Measurements from ENCODE around the gene ZFYVE9. TPM values are rescaled to one million over a fixed set of nuclear protein-coding genes. Genes with fewer than 3 reads are reported as not detected.
"Not testable (repeated sequence)": the region's sequence is repeated elsewhere in the genome, so short reads cannot be mapped to it uniquely, and the experiment has no call there.

ZFYVE9 gene
- polyA plus RNA-seq, 1 experiment: 20.7 TPM

DNA sequence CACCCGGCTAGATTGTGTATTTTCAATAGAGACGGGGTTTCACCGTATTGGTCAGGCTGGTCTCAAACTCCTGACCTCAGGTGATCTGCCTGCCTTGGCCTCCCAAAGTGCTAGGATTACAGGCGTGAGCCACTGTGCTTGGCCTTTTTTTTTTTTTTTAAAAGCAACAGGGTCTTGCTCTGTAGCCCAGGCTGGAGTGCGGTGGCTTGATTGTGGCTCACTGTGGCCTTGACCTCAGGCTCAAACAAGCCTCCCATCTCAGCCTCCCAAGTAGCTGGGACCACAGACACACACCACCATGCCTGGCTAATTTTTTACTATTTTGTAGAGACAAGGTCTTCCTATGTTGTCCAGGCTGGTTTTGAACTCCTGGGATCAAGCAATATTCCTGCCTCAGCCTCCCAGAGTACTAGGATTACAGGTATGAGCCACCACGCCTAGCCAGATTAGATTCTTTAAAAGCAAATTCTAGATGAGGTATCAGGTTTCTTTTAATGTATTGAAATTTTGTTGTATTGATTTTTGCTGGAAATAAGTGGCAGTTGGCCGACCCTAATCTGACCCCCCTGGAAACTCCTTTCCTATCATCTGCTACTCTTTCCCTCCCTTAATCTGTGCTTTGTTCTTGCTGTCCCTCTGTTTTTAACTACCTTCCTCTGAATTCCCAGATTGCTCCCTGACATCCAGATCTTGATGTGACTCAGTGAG lies 26.6 kb downstream of the ZFYVE9 start:
- TF ChIP-seq, protein P1, sequence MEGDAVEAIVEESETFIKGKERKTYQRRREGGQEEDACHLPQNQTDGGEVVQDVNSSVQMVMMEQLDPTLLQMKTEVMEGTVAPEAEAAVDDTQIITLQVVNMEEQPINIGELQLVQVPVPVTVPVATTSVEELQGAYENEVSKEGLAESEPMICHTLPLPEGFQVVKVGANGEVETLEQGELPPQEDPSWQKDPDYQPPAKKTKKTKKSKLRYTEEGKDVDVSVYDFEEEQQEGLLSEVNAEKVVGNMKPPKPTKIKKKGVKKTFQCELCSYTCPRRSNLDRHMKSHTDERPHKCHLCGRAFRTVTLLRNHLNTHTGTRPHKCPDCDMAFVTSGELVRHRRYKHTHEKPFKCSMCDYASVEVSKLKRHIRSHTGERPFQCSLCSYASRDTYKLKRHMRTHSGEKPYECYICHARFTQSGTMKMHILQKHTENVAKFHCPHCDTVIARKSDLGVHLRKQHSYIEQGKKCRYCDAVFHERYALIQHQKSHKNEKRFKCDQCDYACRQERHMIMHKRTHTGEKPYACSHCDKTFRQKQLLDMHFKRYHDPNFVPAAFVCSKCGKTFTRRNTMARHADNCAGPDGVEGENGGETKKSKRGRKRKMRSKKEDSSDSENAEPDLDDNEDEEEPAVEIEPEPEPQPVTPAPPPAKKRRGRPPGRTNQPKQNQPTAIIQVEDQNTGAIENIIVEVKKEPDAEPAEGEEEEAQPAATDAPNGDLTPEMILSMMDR (IDR thresholded peaks at IDR 0.05; ENCODE audit: low read depth, low read length): no peak
- POLR2A ChIA-PET: no interaction called here
- no peaks in the 10 kb centered on the region for H3K27me3 ChIP-seq (ENCODE audit: control insufficient read depth, insufficient read depth, low read length)
- no peaks in the 10 kb centered on the region for H3K9me3 ChIP-seq (ENCODE audit: control insufficient read depth, insufficient read depth, low read length)
- no peak overlapping the region for H3K4me3 ChIP-seq (ENCODE audit: low read depth, low read length)
- CTCF ChIA-PET: no interaction called here
- DNase-seq (ENCODE audit: low read depth, low spot score): no peak
- no peak overlapping the region for H3K27ac ChIP-seq (ENCODE audit: low read depth, low read length)

DNA sequence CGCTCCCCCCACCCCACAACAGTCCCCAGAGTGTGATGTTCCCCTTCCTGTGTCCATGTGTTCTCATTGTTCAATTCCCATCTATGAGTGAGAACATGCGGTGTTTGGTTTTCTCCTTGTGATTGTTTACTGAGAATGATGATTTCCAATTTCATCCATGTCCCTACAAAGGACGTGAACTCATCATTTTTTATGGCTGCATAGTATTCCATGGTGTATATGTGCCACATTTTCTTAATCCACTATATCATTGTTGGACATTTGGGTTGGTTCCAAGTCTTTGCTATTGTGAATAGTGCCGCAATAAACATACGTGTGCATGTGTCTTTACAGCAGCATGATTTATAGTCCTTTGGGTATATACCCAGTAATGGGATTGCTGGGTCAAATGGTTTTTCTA lies 29.3 kb downstream of the ZFYVE9 start:
- POLR2A ChIA-PET; H3K9me3 ChIP-seq (ENCODE audit: control insufficient read depth, insufficient read depth, low read length); H3K27ac ChIP-seq (ENCODE audit: low read depth, low read length): not testable (repeated sequence)

DNA sequence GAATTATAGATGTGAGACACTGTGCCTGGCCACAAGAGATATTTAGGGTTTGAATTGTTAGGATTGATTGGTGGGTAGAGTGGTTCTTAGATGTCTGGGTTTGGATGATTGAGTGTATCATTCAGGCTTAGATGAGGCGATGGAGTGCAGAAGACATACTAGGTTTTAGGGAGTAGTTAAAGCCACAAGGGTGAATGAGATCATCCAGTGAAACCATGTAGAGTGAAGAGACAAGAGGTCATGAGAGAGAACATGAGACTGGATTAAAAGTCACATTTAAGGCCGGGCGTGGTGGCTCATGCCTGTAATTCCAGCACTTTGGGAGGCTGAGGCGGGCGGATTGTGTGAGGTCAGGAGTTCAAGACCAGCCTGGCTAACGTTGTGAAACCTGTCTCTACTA lies 37.2 kb downstream of the ZFYVE9 start:
- Histone ChIP-seq H3K9me3 (ENCODE audit: control insufficient read depth, insufficient read depth, low read length) (no peaks in the 10 kb centered on the region; the same call in 1 of the 2 replicates), H3K27me3 (ENCODE audit: control insufficient read depth, insufficient read depth, low read length) (no peaks in the 10 kb centered on the region), H3K4me3 (ENCODE audit: low read depth, low read length) (no peak overlapping the region), H3K27ac (ENCODE audit: low read depth, low read length) (no peak overlapping the region)
- ChIA-PET POLR2A (no interaction called here), CTCF (no interaction called here)
- TF ChIP-seq, protein P1 (IDR thresholded peaks at IDR 0.05; ENCODE audit: low read depth, low read length): no peak
- no peak for DNase-seq (ENCODE audit: low read depth, low spot score)

More for the DNA sequence above, 29.3 kb downstream of the ZFYVE9 start:
- H3K27me3 ChIP-seq (ENCODE audit: control insufficient read depth, insufficient read depth, low read length); DNase-seq (ENCODE audit: low read depth, low spot score); CTCF ChIA-PET; H3K4me3 ChIP-seq (ENCODE audit: low read depth, low read length): not testable (repeated sequence)

DNA sequence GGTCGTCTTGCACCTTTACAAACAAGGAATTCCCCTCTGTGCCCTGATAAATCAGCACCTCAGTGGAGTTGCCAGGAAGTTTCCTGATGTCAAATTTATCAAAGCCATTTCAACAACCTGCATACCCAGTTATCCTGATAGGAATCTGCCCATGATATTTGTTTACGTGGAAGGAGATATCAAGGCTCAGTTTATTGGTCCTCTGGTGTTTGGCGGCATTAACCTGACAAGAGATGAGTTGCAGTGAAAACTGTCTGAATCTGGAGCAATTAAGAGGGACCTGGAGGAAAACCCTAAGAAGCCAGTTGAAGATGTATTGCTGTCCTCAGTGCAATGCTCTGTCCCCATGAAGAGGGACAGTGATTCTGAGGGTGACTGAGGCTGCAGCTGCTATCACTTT lies 38.3 kb downstream of the ZFYVE9 start:
- Histone ChIP-seq H3K9me3 (ENCODE audit: control insufficient read depth, insufficient read depth, low read length) (no peaks in the 10 kb centered on the region; the same call in 1 of the 2 replicates), H3K27me3 (ENCODE audit: control insufficient read depth, insufficient read depth, low read length) (no peaks in the 10 kb centered on the region), H3K27ac (ENCODE audit: low read depth, low read length) (no peak overlapping the region), H3K4me3 (ENCODE audit: low read depth, low read length) (no peak overlapping the region)
- no peak for DNase-seq (ENCODE audit: low read depth, low spot score)
- TF ChIP-seq, protein P1 (IDR thresholded peaks at IDR 0.05; ENCODE audit: low read depth, low read length): no peak
- POLR2A ChIA-PET: no interaction called here
- CTCF ChIA-PET: no interaction called here

DNA sequence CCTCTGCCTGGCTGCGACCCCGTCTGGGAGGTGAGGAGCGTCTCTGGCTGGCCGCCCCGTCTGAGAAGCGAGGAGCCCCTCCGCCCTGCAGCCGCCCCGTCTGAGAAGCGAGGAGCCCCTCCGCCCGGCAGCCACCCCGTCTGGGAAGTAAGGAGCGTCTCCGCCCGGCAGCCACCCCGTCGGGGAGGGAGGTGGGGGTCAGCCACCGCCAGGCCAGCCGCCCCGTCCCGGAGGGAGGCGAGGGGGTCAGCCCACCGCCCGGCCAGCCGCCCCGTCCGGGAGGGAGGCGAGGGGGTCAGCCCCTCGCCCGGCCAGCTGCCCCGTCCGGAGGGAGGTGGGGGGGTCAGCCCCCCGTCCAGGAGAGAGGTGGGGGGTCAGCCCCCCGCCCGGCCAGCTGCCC lies 39.9 kb downstream of the ZFYVE9 start:
- CTCF ChIA-PET; H3K4me3 ChIP-seq (ENCODE audit: low read depth, low read length); POLR2A ChIA-PET; H3K27me3 ChIP-seq (ENCODE audit: control insufficient read depth, insufficient read depth, low read length); DNase-seq (ENCODE audit: low read depth, low spot score); H3K27ac ChIP-seq (ENCODE audit: low read depth, low read length); H3K9me3 ChIP-seq (ENCODE audit: control insufficient read depth, insufficient read depth, low read length): not testable (repeated sequence)

DNA sequence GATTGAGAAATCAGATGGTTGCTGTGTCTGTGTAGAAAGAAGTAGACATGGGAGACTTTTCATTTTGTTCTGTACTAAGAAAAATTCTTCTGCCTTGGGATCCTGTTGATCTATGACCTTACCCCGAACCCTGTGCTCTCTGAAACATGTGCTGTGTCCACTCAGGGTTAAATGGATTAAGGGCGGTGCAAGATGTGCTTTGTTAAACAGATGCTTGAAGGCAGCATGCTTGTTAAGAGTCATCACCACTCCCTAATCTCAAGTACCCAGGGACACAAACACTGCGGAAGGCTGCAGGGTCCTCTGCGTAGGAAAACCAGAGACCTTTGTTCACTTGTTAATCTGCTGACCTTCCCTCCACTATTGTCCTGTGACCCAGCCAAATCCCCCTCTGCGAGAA lies 40.4 kb downstream of the ZFYVE9 start:
- H3K9me3 ChIP-seq (ENCODE audit: control insufficient read depth, insufficient read depth, low read length); DNase-seq (ENCODE audit: low read depth, low spot score); H3K27ac ChIP-seq (ENCODE audit: low read depth, low read length); H3K4me3 ChIP-seq (ENCODE audit: low read depth, low read length); POLR2A ChIA-PET; H3K27me3 ChIP-seq (ENCODE audit: control insufficient read depth, insufficient read depth, low read length): not testable (repeated sequence)
- CTCF ChIA-PET: interaction anchor here (0.7 kb wide), 1 partner anchor 40 kb away, joined by 4 read pairs; no protein-coding TSS in a partner anchor

All from AG04450 (cell line).